GM23338 (cell line): ENCODE results near the gene ABCA4. TPM values are rescaled to one million over a fixed set of nuclear protein-coding genes. Genes with fewer than 3 reads are reported as not detected.

Source experiments
- ATAC-seq: fragments of 200-7000 bp; cut with Tn5 transposase; 3 replicates; pipeline ENCODE4 v1.9.1; 2020
- DNase-seq: peaks from one replicate; pipeline ENCODE4 v3.0.0-alpha.2; 2015; ENCODE audit warnings: low spot score
- H2AFZ ChIP-seq: fragments of 200-600 bp; sonication (generic); 2 replicates; pipeline ENCODE4 v1.8.0; 2016; ENCODE audit warnings: antibody characterized with exemption, mild to moderate bottlenecking, moderate library complexity
- H3F3A ChIP-seq: fragments of 200-600 bp; sonication (generic); replicated peaks from 2 replicates; pipeline ENCODE4 v1.8.0; 2017; ENCODE audit warnings: antibody characterized with exemption, mixed run types, low read depth
- H3K27ac ChIP-seq: fragments of 200-600 bp; sonication (generic); 2 replicates; pipeline ENCODE4 v1.6.1; 2016; ENCODE audit warnings: low read depth
- H3K27me3 ChIP-seq: fragments of 200-600 bp; sonication (generic); 2 replicates; pipeline ENCODE4 v1.8.0; 2016; ENCODE audit warnings: mild to moderate bottlenecking, mixed run types, moderate library complexity; ENCODE audit not compliant: insufficient read depth
- H3K36me3 ChIP-seq: fragments of 200-600 bp; sonication (generic); 2 replicates; pipeline ENCODE4 v1.8.0; 2016; ENCODE audit warnings: mild to moderate bottlenecking; ENCODE audit not compliant: insufficient read depth
- H3K4me1 ChIP-seq: fragments of 200-600 bp; sonication (generic); 2 replicates; pipeline ENCODE4 v1.8.0; 2016; ENCODE audit warnings: mild to moderate bottlenecking, moderate library complexity; ENCODE audit not compliant: insufficient read depth
- H3K4me2 ChIP-seq: fragments of 200-600 bp; sonication (generic); 2 replicates; pipeline ENCODE4 v1.7.1; 2017; ENCODE audit warnings: mixed run types
- H3K4me3 ChIP-seq: fragments of 200-600 bp; sonication (generic); 2 replicates; pipeline ENCODE4 v1.6.1; 2016; ENCODE audit warnings: mixed run types
- H3K79me2 ChIP-seq: fragments of 200-600 bp; sonication (generic); replicated peaks from 2 replicates; pipeline ENCODE4 v1.8.0; 2017; ENCODE audit warnings: mild to moderate bottlenecking; ENCODE audit not compliant: insufficient read depth
- H3K9me2 ChIP-seq: fragments of 200-600 bp; sonication (generic); 2 replicates; pipeline ENCODE4 v1.8.0; 2017; ENCODE audit not compliant: insufficient read depth
- H4K20me1 ChIP-seq: fragments of 200-600 bp; sonication (generic); replicated peaks from 2 replicates; pipeline ENCODE4 v1.8.0; 2017; ENCODE audit warnings: mild to moderate bottlenecking; ENCODE audit not compliant: insufficient read depth
- H3K27ac Mint-ChIP-seq: 2 replicates; pipeline ENCODE4 v1.8.0; 2020; ENCODE audit warnings: inconsistent platforms, mild to moderate bottlenecking, moderate library complexity, mixed read lengths
- H3K27me3 Mint-ChIP-seq: 3 replicates; pipeline ENCODE4 v1.8.0; 2022; ENCODE audit warnings: low read depth, mild to moderate bottlenecking, moderate library complexity, mixed read lengths, inconsistent platforms; ENCODE audit not compliant: insufficient read depth, poor library complexity
- H3K36me3 Mint-ChIP-seq: 3 replicates; pipeline ENCODE4 v1.8.0; 2021; ENCODE audit warnings: low read depth, mild to moderate bottlenecking, inconsistent platforms, moderate library complexity, mixed read lengths
- H3K4me1 Mint-ChIP-seq: 3 replicates; pipeline ENCODE4 v1.8.0; 2020; ENCODE audit warnings: mild to moderate bottlenecking, inconsistent platforms, mixed read lengths
- H3K4me3 Mint-ChIP-seq: 3 replicates; pipeline ENCODE4 v1.8.0; 2021; ENCODE audit warnings: moderate library complexity, mild to moderate bottlenecking, inconsistent platforms, mixed read lengths
- H3K9me3 Mint-ChIP-seq: 3 replicates; pipeline ENCODE4 v1.8.0; 2020; ENCODE audit warnings: moderate library complexity, mild to moderate bottlenecking, inconsistent platforms, mixed read lengths
- CREB1 ChIP-seq: fragments of 250-450 bp; sonication (Bioruptor Pico); IDR thresholded peaks from 2 replicates; pipeline ENCODE4 v1.5.0; 2020; ENCODE audit warnings: low read depth, mild to moderate bottlenecking, moderate library complexity
- CTCF ChIP-seq, 2 experiments: fragments of 200-600 bp in 1 of 2; sonication (generic) in 1 of 2; conservative IDR thresholded peaks; 2 replicates each; pipeline versions ENCODE4 v1.5.1 to v1.6.1; 2016 to 2017; ENCODE audit warnings: antibody characterized with exemption in 2 of 2, low read depth in 2 of 2, mild to moderate bottlenecking in 2 of 2, moderate library complexity in 1 of 2
- ETS1 ChIP-seq: IDR thresholded peaks from 2 replicates; pipeline ENCODE4 v1.6.1; 2016; ENCODE audit warnings: antibody characterized with exemption
- EZH2 ChIP-seq: fragments of 200-600 bp; sonication (generic); IDR thresholded peaks from one replicate; pipeline ENCODE4 v1.8.0; 2017; ENCODE audit warnings: antibody characterized with exemption, mild to moderate bottlenecking, low read depth; ENCODE audit not compliant: unreplicated experiment
- EZH2phosphoT487 ChIP-seq: fragments of 200-600 bp; sonication (generic); IDR thresholded peaks from one replicate; pipeline ENCODE4 v1.8.1; 2018; ENCODE audit warnings: antibody characterized with exemption; ENCODE audit not compliant: unreplicated experiment
- JUNB ChIP-seq: IDR thresholded peaks from one replicate; pipeline ENCODE4 v1.6.1; 2016; ENCODE audit warnings: antibody characterized with exemption; ENCODE audit not compliant: unreplicated experiment
- STAT1 ChIP-seq: IDR thresholded peaks from one replicate; pipeline ENCODE4 v1.6.1; 2016; ENCODE audit warnings: antibody characterized with exemption; ENCODE audit not compliant: unreplicated experiment
- ZNF114 ChIP-seq: fragments of 250-450 bp; sonication (Bioruptor Pico); IDR thresholded peaks from 2 replicates; pipeline ENCODE4 v1.5.0; 2020; ENCODE audit warnings: mild to moderate bottlenecking, moderate library complexity
- ZNF331 ChIP-seq: fragments of 250-450 bp; sonication (Bioruptor Pico); IDR thresholded peaks from 2 replicates; pipeline ENCODE4 v1.5.0; 2020; ENCODE audit warnings: low read depth, mild to moderate bottlenecking, moderate library complexity
- polyA plus RNA-seq: library from polyadenylated mRNA; unstranded; fragments of >200 nt; fragmentation: Nextera tagmentation; extraction: Ambion mirVana; gene quantifications from 2 replicates; pipeline ENCODE4 v1.2.1, GENCODE V29; 2016
- total RNA-seq: library from RNA; depleted of rRNA; stranded (reverse); fragments of >200 nt; shearing (Covaris generic); gene quantifications from 2 replicates; pipeline ENCODE4 v1.2.3, GENCODE V29; 2014

The ABCA4 gene
- total and polyA plus RNA-seq, 2 experiments from 2014 or later = not detected

GRCh38 chr1:93989601-93990000 lies 131.3 kb downstream of the ABCA4 start:
- Mint-ChIP-seq H3K4me3 (no peak overlapping the region), H3K36me3 (no peaks in the 10 kb centered on the region), H3K27me3 (peaks cover 2% of the 10 kb centered on the region), H3K4me1 (peaks cover 6% of the 10 kb centered on the region; the same call in 1 of the 3 replicates), H3K9me3 (no peaks in the 10 kb centered on the region), H3K27ac (no peak overlapping the region)
- no peak overlapping the region for H3K27ac ChIP-seq
- TF ChIP-seq ETS1 (no peak), ZNF114 (CRISPR knock-in tag) (no peak), CREB1 (CRISPR knock-in tag) (no peak), ZNF331 (CRISPR knock-in tag) (no peak), STAT1 (no peak), EZH2 (no peak), EZH2phosphoT487 (no peak)
- DNase-seq (no peak), ATAC-seq (no peak)
- no peaks in the 10 kb centered on the region for H4K20me1 ChIP-seq
- H3K4me3 ChIP-seq = no peak overlapping the region
- no peaks in the 10 kb centered on the region for H3K79me2 ChIP-seq
- no peaks in the 10 kb centered on the region for H3K9me2 ChIP-seq
- no peak overlapping the region for H2AFZ ChIP-seq
- H3F3A ChIP-seq = no peaks in the 10 kb centered on the region
- H3K27me3 ChIP-seq = no peaks in the 10 kb centered on the region
- H3K4me2 ChIP-seq = no peak overlapping the region
- no peaks in the 10 kb centered on the region for H3K36me3 ChIP-seq
- 0 out of 2 replicates have a peak, but pooled peaks cover 2% of the 10 kb centered on the region for H3K4me1 ChIP-seq

- H3K9me2 ChIP-seq = no peaks in the 10 kb centered on the region
Measured at GRCh38 chr1:93988634-93989350, 132.2 kb downstream of the ABCA4 start.

More at GRCh38 chr1:93988634-93989350, 132.2 kb downstream of the ABCA4 start:
- H3K4me3 ChIP-seq = no peak overlapping the region
- no peak overlapping the region for H3K4me3 Mint-ChIP-seq
- no peak for TF ChIP-seq ZNF114 (CRISPR knock-in tag)
- TF ChIP-seq CTCF (conservative IDR thresholded peaks at IDR 0.05; ENCODE audit: low read depth in 2 of 2) = no peak
- no peak for TF ChIP-seq JUNB
- no peak for TF ChIP-seq STAT1
- no peak overlapping the region for H3K27ac Mint-ChIP-seq
- H3K4me1 ChIP-seq = 0 out of 2 replicates have a peak, but pooled peaks cover 2% of the 10 kb centered on the region
- H3K27me3 ChIP-seq = no peaks in the 10 kb centered on the region
- peaks cover 2% of the 10 kb centered on the region for H3K27me3 Mint-ChIP-seq
- ATAC-seq (no peak), DNase-seq (no peak)
- H3K9me3 Mint-ChIP-seq = no peaks in the 10 kb centered on the region
- no peaks in the 10 kb centered on the region for H4K20me1 ChIP-seq
- H3K36me3 Mint-ChIP-seq = no peaks in the 10 kb centered on the region
- no peaks in the 10 kb centered on the region for H3F3A ChIP-seq
- no peak overlapping the region for H3K27ac ChIP-seq
- H3K79me2 ChIP-seq = no peaks in the 10 kb centered on the region
- H3K4me2 ChIP-seq = no peak overlapping the region
- H3K4me1 Mint-ChIP-seq = peaks cover 5% of the 10 kb centered on the region; the same call in 1 of the 3 replicates
- no peaks in the 10 kb centered on the region for H3K36me3 ChIP-seq
- H2AFZ ChIP-seq = no peak overlapping the region
